HCT116 (cell line): ENCODE data around the gene C10orf95. TPM values are rescaled to one million over a fixed set of nuclear protein-coding genes. Genes with fewer than 3 reads are reported as not detected.

Experiments
- ATAC-seq: fragments of 200-7000 bp; cut with Tn5 transposase; 2 replicates; pipeline ENCODE4 v1.9.1; 2020; ENCODE audit warnings: mild to moderate bottlenecking, moderate library complexity
- BruUV-seq: library from RNA; stranded (reverse); fragments of 400-500 nt; replicated peaks from 2 replicates; lab custom pipeline; 2021; lab: Mats Ljungman, UMichigan
- CTCF ChIA-PET: fragments of 300-600 bp; sonication (Branson Sonifier 250); formaldehyde crosslinking; loops from one replicate; lab custom pipeline; 2021; ENCODE audit warnings: antibody characterized with exemption; lab: Charles Lee
- POLR2A ChIA-PET: fragments of 300-600, 350-600 bp; sonication (Branson Sonifier 250); formaldehyde crosslinking; loops from one replicate; lab custom pipeline; 2021; ENCODE audit warnings: antibody characterized with exemption; lab: Charles Lee
- RAD21 ChIA-PET, 2 experiments: fragments of 300-600 bp; sonication (Branson Sonifier 250); formaldehyde crosslinking; loops; one replicate each; lab custom pipeline; 2023; ENCODE audit warnings: low total read pairs in 2 of 2; ENCODE audit not compliant: uncharacterized antibody in 2 of 2, unreplicated experiment in 2 of 2, low non-redundant PET in 1 of 2; lab: Charles Lee
- DNase-seq: peaks from one replicate; pipeline ENCODE4 v3.0.0-alpha.2; 2010; ENCODE audit warnings: low read depth, low spot score
- H2AFZ ChIP-seq: fragments of 200-600 bp; shearing (Covaris generic), sonication (generic); 2 replicates; pipeline ENCODE4 v1.6.1; 2017; ENCODE audit warnings: low read depth, mixed run types, mixed read lengths, antibody characterized with exemption, low read length; ENCODE audit not compliant: poor library complexity, severe bottlenecking
- H3K27ac ChIP-seq: 2 replicates; pipeline ENCODE4 v1.5.1; 2012; ENCODE audit warnings: low read depth, low read length
- H3K27me3 ChIP-seq: fragments of 200-600 bp; sonication (generic); 2 replicates; pipeline ENCODE4 v1.6.1; 2016; ENCODE audit warnings: mixed run types, low read length, mixed read lengths; ENCODE audit not compliant: insufficient read depth
- H3K36me3 ChIP-seq, 2 experiments: fragments of 200-500 bp in 1 of 2; fragments of 200-600 bp in 1 of 2; sonication (Bioruptor generic) in 1 of 2; sonication (generic) in 1 of 2; 2 replicates each; pipeline versions ENCODE4 v1.5.1 to v1.6.1; 2014 to 2016; ENCODE audit warnings: low read length in 2 of 2, inconsistent platforms in 1 of 2, mixed read lengths in 1 of 2, mixed run types in 1 of 2; ENCODE audit not compliant: insufficient read depth in 2 of 2, control insufficient read depth in 1 of 2
- H3K4me1 ChIP-seq, 2 experiments: fragments of 200-600 bp in 1 of 2; sonication (generic) in 1 of 2; 2 replicates each; pipeline versions ENCODE4 v1.5.1 to v1.6.1; 2012 to 2017; ENCODE audit warnings: low read length in 2 of 2, inconsistent platforms in 1 of 2, mild to moderate bottlenecking in 1 of 2, mixed read lengths in 1 of 2, mixed run types in 1 of 2, moderate library complexity in 1 of 2; ENCODE audit not compliant: insufficient read depth in 2 of 2, control insufficient read depth in 1 of 2
- H3K4me2 ChIP-seq: fragments of 200-600 bp; sonication (generic); 2 replicates; pipeline ENCODE4 v1.6.1; 2017; ENCODE audit warnings: mixed run types, low read length, mixed read lengths
- H3K4me3 ChIP-seq, 2 experiments: fragments of 200-600 bp in 1 of 2; sonication (generic) in 1 of 2; replicated peaks in 1 of 2; 2 replicates each; pipeline ENCODE4 v1.5.1; 2011 to 2016; ENCODE audit warnings: low read length in 2 of 2, control low read depth in 1 of 2, low read depth in 1 of 2, mild to moderate bottlenecking in 1 of 2, mixed read lengths in 1 of 2, mixed run types in 1 of 2
- H3K79me2 ChIP-seq: fragments of 200-600 bp; sonication (generic); 2 replicates; pipeline ENCODE4 v1.6.1; 2017; ENCODE audit warnings: mild to moderate bottlenecking, mixed run types, low read length, moderate library complexity, mixed read lengths; ENCODE audit not compliant: insufficient read depth
- H3K9ac ChIP-seq: fragments of 200-600 bp; sonication (generic); 2 replicates; pipeline ENCODE4 v1.6.1; 2016; ENCODE audit warnings: low read length, mixed read lengths
- H3K9me2 ChIP-seq: fragments of 200-600 bp; sonication (generic), shearing (Covaris generic); 2 replicates; pipeline ENCODE4 v1.6.1; 2017; ENCODE audit warnings: mixed run types, mild to moderate bottlenecking, moderate library complexity; ENCODE audit not compliant: insufficient read depth
- H3K9me3 ChIP-seq, 2 experiments: fragments of 200-500 bp in 1 of 2; fragments of 200-600 bp in 1 of 2; sonication (Bioruptor generic) in 1 of 2; sonication (generic) in 1 of 2; 2 replicates each; pipeline ENCODE4 v1.6.1; 2014 to 2017; ENCODE audit warnings: low read length in 2 of 2, mixed read lengths in 2 of 2, inconsistent platforms in 1 of 2, low read depth in 1 of 2, mild to moderate bottlenecking in 1 of 2, mixed run types in 1 of 2, moderate library complexity in 1 of 2; ENCODE audit not compliant: control insufficient read depth in 1 of 2, insufficient read depth in 1 of 2
- H4K20me1 ChIP-seq: fragments of 200-600 bp; sonication (generic), shearing (Covaris generic); 2 replicates; pipeline ENCODE4 v1.6.1; 2017; ENCODE audit warnings: mixed run types, mild to moderate bottlenecking, moderate library complexity; ENCODE audit not compliant: insufficient read depth
- POLR2AphosphoS5 ChIP-seq: IDR thresholded peaks from 2 replicates; pipeline ENCODE4 v1.6.1; 2011; ENCODE audit warnings: mild to moderate bottlenecking, low read depth, low read length, moderate library complexity
- YY1 ChIP-seq: IDR thresholded peaks from 2 replicates; pipeline ENCODE4 v1.6.1; 2011; ENCODE audit warnings: low read length, low read depth, moderate library complexity, mild to moderate bottlenecking; ENCODE audit not compliant: insufficient replicate concordance; ENCODE audit errors: extremely low read depth
- ZFX ChIP-seq: fragments of 450-650 bp; IDR thresholded peaks from 2 replicates; pipeline ENCODE4 v1.6.1; 2017
- intact Hi-C: fragments of 100-400 bp; cut with micrococcal nuclease; formaldehyde crosslinking; loops from 2 replicates; pipeline ENCODE4 v1.10.0; 2022
- total RNA-seq: library from RNA; stranded (reverse); gene quantifications from one replicate; pipeline ENCODE4 v1.2.1, GENCODE V29; 2021; ENCODE audit not compliant: unreplicated experiment
- TF ChIP-seq, protein P1 (sequence below): IDR thresholded peaks from 2 replicates; pipeline ENCODE4 v1.6.1; 2012

The C10orf95 gene
- total RNA-seq, 1 experiment from 2014 or later: 2.1 TPM

DNA sequence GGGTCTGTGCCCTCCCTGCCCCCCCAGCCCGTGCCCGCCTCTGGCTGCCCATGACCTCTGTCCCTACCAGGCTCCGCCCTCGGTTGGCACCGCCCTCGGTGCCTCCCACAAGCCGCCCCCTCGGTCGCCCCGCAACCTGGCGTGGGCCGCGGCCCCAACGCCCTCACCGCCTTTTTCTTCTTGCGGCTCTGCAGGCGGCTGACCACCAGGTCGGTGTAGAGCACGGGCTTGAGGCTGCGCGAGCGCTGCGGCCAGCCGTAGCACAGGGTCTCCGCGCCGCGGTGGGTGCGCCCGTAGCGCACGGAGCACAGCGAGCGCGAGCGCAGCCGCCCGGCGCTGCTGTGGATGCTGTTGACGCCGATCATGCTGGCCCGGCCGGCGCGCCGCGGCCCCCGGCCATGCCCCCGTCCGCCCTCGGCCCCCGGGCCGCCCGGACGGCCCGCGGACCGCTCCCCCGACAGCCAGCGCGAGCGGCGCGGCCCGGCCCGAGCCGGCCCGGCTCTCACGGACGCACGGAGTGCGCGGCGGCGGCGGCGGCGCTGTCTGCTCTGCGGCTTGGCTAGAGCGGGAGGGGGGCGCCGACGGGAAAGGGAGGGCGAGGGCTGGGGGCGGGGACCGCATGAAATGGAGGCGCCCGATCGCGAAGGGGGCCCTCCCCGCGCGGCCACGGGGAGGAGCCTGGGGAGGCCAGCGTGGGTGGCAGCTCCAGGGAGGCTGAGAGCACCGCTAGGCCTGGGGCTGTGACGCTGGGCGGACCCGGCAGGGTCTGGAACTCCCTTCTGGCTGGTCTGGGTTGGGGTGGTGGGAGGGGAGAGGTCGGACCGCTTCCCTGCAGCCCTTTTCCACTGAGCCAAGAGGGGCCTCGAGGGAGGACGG, 42.4 kb downstream of the C10orf95 start:
- RAD21 ChIA-PET: no interaction called here
- peak overlapping the region; percentile 94 for H3K4me2 ChIP-seq
- peak; percentile 78 for ATAC-seq

GRCh38 chr10:102408131-102408727, 43.1 kb downstream of the C10orf95 start:
- H3K9me2 ChIP-seq: no peaks in the 10 kb centered on the region
- no peak for ATAC-seq

More for the DNA sequence above, 42.4 kb downstream of the C10orf95 start:
- ChIA-PET CTCF (interaction anchor here (1.0 to 1.6 kb wide), 3 partner anchors 10 to 179 kb away, joined by 3 to 13 read pairs (median 9); partner anchors contain the start of gene FBXL15), POLR2A (interaction anchor here (0.8 to 1.3 kb wide), 2 partner anchors 12 to 14 kb away, joined by 3 to 7 read pairs; partner anchors contain the start of gene FBXL15)
- Histone ChIP-seq H3K27ac (peak overlapping the region; percentile 50; the same call in 1 of the 2 replicates), H3K9me3 (no peaks in the 10 kb centered on the region), H3K27me3 (peaks cover 3% of the 10 kb centered on the region; the same call in 1 of the 2 replicates), H3K4me3 (peak overlapping the region; percentile 56 to 74), H2AFZ (no peak overlapping the region), H3K36me3 (no peaks in the 10 kb centered on the region), H3K9ac (peak overlapping the region; percentile 61), H4K20me1 (no peaks in the 10 kb centered on the region), H3K79me2 (no peaks in the 10 kb centered on the region), H3K9me2 (no peaks in the 10 kb centered on the region)
- intact Hi-C loops: no loop called here
- no peak for DNase-seq
- BruUV-seq: no TSS peak
- TF ChIP-seq ZFX (peak; percentile 70; the same call in 1 of the 2 replicates), YY1 (no peak)
- TF ChIP-seq, all 23 proteins: peak for 1
- H3K4me1 ChIP-seq: peaks cover 11 to 21% of the 10 kb centered on the region in 2 experiments

More at GRCh38 chr10:102408131-102408727, 43.1 kb downstream of the C10orf95 start:
- H3K9ac ChIP-seq: peak overlapping the region; percentile 61
- peak overlapping the region; percentile 94 for H3K4me2 ChIP-seq
- H4K20me1 ChIP-seq: no peaks in the 10 kb centered on the region
- peaks cover 3% of the 10 kb centered on the region; the same call in 1 of the 2 replicates for H3K27me3 ChIP-seq
- ChIA-PET CTCF (no interaction called here), POLR2A (no interaction called here), RAD21 (no interaction called here)
- no TSS peak for BruUV-seq
- intact Hi-C loops: no loop called here
- H2AFZ ChIP-seq: no peak overlapping the region
- no peaks in the 10 kb centered on the region for H3K36me3 ChIP-seq
- peak overlapping the region; percentile 56 to 74 for H3K4me3 ChIP-seq
- peak overlapping the region; percentile 50; the same call in 1 of the 2 replicates for H3K27ac ChIP-seq
- no peaks in the 10 kb centered on the region for H3K79me2 ChIP-seq
- H3K4me1 ChIP-seq: peaks cover 11 to 28% of the 10 kb centered on the region in 2 experiments
- no peak for DNase-seq
- TF ChIP-seq, protein P1, sequence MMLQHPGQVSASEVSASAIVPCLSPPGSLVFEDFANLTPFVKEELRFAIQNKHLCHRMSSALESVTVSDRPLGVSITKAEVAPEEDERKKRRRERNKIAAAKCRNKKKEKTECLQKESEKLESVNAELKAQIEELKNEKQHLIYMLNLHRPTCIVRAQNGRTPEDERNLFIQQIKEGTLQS: no peak
- TF ChIP-seq POLR2AphosphoS5: 0 out of 2 replicates have a peak, but pooled peaks have one; percentile 2
- H3K9me3 ChIP-seq: no peaks in the 10 kb centered on the region
